Stimulated activated CD8-positive, alpha-beta memory T cell treated with anti-CD3 and anti-CD28 coated beads, Interleukin-15, amount 100 ng/mL, for 1 hour (primary cell): Measurements from ENCODE around the gene DNAJC5G.

Experiments
- DNase-seq: peaks from one replicate; pipeline ENCODE4 v3.0.0-alpha.2; 2020; ENCODE audit warnings: low read depth

DNAJC5G gene

GRCh38 chr2:27275211-27276150, at the start of gene DNAJC5G:
Gene DNAJC5G (plus strand): TSS chr2:27275433. CDS start chr2:27276729, 1,296 bp downstream.
- DNase-seq = no peak

GRCh38 chr2:27225526-27225925, 49.7 kb upstream of the DNAJC5G start:
- no peak for DNase-seq

GRCh38 chr2:27227501-27227900, 47.7 kb upstream of the DNAJC5G start:
- DNase-seq = no peak

- no peak for DNase-seq
Measured at GRCh38 chr2:27231921-27232320, 43.3 kb upstream of the DNAJC5G start.

- no peak for DNase-seq
Measured at GRCh38 chr2:27233341-27233740, 41.9 kb upstream of the DNAJC5G start.

GRCh38 chr2:27236136-27236535, 39.1 kb upstream of the DNAJC5G start:
- DNase-seq = no peak

- no peak for DNase-seq
Measured at GRCh38 chr2:27236626-27237025, 38.6 kb upstream of the DNAJC5G start.

- DNase-seq = no peak
Measured at GRCh38 chr2:27237341-27237945, 37.8 kb upstream of the DNAJC5G start.

GRCh38 chr2:27238976-27239375, 36.3 kb upstream of the DNAJC5G start:
- DNase-seq = no peak

GRCh38 chr2:27240406-27240805, 34.8 kb upstream of the DNAJC5G start:
- no peak for DNase-seq

GRCh38 chr2:27241761-27242613, 33.2 kb upstream of the DNAJC5G start:
- DNase-seq = no peak

GRCh38 chr2:27242614-27242951, 32.6 kb upstream of the DNAJC5G start:
- DNase-seq = no peak

- no peak for DNase-seq
Measured at GRCh38 chr2:27243391-27244130, 31.7 kb upstream of the DNAJC5G start.

GRCh38 chr2:27245116-27245515, 30.1 kb upstream of the DNAJC5G start:
- no peak for DNase-seq

- no peak for DNase-seq
Measured at GRCh38 chr2:27245626-27246025, 29.6 kb upstream of the DNAJC5G start.

GRCh38 chr2:27247893-27248292, 27.3 kb upstream of the DNAJC5G start:
- DNase-seq = no peak

GRCh38 chr2:27249159-27249890, 25.9 kb upstream of the DNAJC5G start:
- no peak for DNase-seq

- peak; percentile 19 for DNase-seq
Measured at GRCh38 chr2:27249891-27250651, 25.2 kb upstream of the DNAJC5G start.

- DNase-seq = no peak
Measured at GRCh38 chr2:27250652-27251379, 24.4 kb upstream of the DNAJC5G start.

- DNase-seq = no peak
Measured at GRCh38 chr2:27251766-27252165, 23.5 kb upstream of the DNAJC5G start.
